SW480 (cell line): Measurements from ENCODE around the gene LIM2.
A peak's percentile ranks its signal among the peaks of the same experiment; 100 is the strongest.

Source experiments
- DNase-seq: peaks from one replicate; pipeline ENCODE4 v3.0.0-alpha.2; 2016; ENCODE audit warnings: low spot score

Gene LIM2

DNA sequence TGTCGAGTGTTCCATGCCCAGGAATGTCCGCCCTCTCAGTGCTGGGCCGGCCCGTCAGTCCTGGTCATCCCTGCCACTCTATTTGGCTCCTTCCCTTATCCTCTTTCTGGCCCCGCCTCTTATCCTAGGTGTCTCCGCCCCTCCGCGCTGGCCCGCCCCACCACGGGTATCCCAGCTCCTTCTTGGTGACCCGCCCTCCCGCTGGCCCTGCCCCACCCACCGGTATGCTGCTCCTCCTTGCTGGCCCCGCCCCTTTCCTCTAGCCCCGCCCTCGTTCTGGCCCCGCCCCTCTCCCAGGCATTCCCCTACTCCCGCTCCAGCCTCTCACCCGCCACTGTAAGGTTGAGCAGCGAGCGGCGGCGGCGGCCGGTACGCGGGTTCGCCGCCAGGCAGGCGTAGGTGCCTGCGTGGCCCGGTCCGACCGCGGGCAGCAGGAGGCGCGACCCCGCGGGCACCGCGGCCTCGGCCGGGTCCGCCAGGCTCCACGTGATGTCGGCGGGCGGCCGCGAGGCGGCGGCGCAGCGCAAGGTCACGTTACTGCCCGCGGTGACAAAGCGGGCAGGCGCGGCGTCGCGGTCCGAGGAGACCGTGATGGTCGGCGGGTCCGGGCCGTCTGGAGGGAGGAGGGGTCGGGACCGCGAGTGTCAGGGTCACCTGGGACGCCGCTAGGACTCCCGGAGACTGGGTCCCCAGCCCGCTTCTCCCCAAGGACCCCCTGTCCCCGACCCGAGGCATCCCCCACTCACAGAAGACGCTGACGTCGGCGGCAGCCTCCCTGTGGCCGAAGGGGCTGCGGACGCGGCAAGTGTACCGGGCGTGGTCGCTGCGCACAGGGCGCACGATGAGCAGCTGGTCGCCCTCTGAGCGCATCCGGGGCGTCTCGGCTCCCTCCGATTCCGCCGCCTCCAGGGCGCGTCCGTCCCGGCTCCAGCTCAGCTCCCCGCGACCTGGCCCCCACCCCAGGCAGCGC, 47.8 kb downstream of the LIM2 start:
- DNase-seq = peak; percentile 98

DNA sequence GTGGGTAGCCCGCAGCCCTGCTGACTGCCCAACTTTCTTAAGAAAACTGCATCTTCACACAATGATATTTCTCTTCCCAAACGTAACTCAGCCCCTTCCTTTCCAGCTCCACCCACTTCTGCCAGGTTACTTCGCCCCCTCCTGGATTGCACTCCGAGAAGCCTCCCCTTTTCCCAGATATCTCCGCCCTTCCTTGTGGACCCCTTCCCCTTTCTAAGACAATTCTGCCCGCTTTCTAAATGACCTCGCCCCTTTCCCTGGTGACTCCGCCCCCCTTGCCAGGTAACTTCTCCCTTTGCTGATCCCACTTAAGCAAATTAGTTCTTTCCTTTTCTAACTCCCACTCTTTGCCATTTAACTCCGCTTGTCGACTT, 48.5 kb downstream of the LIM2 start:
- no peak for DNase-seq

DNA sequence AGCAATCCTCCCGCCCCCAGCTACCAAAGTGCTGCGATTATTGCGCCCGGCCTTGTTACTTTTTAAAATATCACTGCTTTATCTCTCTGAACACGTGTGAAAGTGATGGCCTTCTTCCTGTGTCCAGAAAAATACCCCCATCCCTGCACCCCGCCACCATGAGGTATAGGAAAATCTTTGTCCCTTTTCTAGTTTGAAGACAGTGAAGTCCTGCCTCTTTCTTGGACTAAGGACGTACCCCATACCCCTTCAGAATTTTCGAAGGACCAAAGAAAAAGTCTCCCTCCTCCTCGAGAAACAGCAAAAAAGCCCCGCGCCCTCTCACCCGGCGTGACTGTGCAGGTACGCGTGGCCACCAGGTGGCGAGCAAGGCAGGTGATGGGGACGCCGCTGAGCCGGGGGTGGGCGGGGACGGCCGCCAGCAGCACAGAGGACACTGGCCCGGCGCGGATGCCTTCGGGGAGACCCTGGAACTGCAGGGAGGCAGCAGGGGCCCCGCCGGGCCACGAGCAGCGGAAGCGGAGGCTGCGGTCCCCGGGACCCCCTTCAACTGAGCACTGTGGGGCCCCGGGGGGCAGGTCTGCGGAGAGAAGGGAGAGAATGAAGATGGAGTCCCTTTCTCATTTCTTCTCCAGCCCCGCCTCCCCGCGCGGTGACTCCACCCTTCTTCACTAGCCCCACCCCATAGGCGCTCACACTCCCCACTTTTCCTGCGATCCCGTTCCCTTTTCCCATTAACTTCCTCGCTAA, 49.0 kb downstream of the LIM2 start:
- DNase-seq = peak; percentile 83

DNA sequence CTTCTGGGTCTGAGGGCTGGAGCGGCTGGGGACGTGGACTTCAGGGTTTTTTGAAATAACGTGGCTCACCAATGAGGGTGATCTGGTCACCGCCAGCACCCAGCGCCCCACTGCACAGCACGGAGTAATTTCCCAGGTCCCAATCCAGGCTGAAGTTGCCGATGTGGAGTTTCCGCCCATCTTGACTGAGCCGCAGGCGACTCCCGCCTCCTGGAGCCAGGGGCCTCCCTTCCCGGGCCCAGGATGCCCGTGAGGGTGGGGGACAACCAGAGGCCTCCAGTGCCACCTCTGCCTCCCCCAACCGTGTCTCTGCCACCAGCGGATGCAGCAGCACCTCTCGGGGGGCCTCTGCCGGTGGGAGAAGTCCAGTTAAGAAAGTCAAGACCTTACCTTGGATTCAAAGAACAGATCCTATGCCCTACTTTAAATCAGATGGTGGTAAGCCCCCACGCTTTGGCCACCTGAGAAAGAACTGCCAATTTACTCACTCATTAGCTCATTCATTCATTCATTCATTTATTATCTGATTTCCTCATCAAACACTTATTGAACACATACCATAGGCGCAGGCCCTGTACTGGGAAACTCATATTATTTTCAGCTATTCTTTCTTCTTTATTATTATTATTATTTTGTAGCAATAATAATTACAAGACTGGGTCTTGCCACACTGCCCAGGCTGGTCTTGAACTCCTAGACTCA, 49.8 kb downstream of the LIM2 start:
- no peak for DNase-seq

DNA sequence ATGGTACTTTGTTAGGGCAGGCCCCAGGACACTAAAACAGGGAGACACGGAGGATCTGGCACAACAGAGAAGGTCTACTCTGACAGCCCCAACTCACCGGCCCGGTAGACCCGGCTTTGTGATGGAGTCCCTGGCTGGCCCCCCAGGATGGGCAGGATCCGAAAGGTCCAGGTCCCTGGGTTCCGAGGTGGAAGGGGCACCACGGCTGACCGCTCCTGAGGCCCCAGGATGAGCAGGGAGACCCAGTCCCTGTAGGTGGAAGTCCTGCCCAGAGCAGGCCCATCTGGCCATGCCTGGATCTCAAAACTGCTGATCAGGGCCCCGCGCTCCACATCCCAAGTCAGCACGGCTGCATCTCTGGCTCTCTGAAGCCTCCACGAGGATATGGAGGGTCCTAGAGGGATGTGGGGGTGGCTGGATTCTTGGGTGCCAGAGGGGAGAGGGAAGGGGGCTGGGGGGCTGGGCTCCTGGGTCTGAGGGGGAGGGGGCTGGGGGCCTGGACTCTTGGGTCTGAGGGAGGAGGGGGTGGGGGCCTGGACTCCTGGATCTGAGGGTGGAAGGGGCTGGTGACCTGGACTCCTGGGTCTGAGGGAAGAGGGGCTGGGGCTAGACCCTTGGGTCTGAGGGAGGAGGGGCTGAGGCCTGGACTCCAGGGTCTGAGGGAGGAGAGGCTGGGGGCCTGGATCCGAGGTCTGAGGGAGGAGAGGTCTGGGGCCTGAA, 50.5 kb downstream of the LIM2 start:
- no peak for DNase-seq

DNA sequence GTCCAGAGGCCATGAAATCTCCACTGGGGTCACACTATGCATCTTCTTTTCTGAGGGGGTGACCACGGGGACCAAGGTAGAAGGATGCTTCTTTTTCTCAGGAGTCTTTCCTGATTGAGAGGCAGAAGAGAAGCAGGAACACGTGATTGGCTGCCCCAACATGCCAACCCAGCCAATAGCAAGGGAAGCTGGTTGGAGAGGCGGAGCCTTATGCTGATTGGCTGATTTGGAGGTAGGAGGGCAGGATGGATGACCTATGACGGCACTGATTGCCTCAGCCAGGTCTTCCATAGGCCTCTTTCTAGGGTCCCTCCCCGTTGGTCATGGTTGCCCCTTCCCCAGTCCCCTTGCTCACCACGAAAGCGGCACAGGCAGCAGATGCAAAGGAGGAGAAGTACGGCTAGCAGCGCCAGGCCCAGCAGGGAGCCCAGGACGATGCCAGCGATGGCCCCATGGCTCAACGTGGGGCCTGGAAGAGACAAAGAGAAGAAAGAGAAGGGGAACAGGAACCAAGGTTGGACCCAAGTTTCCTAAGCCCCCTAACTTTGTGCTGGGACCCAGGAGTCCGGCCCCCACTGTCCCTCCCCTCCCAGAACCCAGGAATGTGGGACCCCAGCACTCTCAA, 53.8 kb downstream of the LIM2 start:
- DNase-seq = no peak

GRCh38 chr19:51331716-51332115, 56.1 kb downstream of the LIM2 start:
- no peak for DNase-seq

- DNase-seq = no peak
These were observed 56.6 kb downstream of the LIM2 start for GRCh38 chr19:51331193-51331592.

DNA sequence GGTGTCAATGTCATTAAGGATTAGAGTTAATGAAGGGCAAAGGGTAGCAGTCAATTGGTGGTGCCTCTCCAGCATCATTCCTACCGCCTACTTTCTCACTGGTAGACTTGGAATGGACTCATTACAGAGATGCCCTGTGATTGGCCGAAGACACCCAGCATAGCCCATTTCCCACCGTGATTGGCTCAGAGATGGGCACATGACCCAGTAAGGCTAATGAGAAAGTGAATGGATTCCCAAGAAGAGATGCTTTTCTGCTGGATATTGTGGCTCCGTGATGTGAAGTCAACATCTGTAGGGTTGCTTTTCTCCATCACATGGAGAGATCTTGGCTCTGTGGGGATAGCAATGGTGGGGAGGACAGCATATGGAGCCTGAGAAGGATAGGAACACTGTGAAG, 57.4 kb downstream of the LIM2 start:
- DNase-seq = no peak
